Inflammatory macrophage treated with lipopolysaccharide for 4 hours (primary cell): ENCODE data around the gene PCF11.

Source experiments
- DNase-seq: peaks from one replicate; pipeline ENCODE4 v3.0.0-alpha.2; 2020

Gene PCF11

DNA sequence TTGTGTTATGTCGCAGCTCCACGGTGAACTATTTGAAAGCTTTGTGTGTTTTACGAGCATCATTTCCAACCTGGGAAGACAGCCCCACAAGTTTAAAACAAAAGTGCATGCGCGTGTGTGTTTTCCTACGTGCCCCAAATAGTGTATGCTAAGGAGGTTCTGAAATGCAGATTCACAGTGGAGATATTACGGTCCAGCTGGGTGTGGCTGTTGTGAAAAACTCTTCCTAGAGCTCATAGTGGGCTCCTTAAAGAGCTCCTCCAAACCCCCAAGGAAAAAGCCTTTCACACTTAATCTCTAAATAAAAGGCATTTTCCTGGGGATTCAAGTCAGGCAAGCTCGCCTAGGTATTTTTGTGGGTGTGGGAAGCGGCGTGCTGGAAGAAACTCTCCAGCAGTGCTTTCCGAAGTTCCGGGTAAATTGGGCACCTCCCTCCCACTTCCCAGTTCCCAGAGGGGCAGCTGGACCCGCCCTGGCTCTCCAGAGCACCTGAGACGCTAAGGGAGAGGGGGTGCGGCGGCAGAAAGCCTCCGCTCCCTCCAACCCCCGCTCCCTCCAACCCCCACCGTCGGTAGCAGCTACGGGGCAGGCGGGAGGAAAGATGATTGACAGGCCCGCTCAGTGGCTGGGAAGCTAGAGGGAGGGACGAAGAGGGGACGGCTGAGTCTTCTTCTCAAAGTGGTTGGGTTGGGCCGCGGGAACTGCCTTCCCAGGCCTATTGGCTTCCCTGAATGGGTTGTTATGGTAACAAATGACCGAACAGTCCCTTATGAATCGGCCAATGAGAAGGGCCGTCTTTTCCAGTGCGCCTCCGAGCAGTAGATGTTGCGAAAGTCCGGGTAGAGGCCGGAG is 561 bp upstream of the PCF11 start:
- peak; percentile 100 for DNase-seq

DNA sequence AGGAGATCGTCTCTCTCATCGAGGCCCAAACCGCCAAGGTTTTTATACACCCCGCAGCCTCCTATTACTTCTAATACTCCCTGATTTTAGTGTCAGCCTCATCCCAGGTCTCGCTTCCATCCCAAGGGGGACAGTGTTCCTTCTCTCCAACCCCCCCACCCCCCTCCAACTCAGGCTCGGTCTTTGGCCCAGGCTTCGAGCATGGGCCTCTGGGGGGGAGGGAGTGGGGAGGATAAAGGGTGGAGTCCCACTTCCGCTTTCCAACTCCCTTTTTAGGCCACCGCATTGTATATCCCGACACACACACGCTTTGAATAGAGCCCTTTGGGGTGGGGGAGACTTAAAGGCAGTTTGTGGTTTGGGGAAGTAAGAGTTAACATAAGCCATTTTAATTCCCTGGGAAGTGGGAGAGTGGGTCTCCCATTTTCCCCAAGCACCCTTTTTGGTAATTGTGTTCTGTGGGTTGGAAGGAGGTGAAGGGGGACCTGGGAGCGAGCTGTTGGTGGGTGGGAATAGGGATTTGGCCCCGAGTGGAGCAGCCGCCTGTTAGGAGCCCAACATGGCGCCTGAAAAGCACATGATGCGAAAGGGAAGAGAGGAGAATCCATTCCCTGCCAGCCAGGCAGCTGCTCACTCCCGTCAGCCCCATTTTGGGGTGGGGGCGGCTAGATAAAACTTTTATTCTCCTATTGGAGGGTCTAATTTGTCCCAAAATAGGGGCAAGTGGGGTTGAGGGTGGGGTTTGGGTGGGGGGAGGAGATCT is 844 bp downstream of the PCF11 start:
- peak; percentile 82 for DNase-seq

DNA sequence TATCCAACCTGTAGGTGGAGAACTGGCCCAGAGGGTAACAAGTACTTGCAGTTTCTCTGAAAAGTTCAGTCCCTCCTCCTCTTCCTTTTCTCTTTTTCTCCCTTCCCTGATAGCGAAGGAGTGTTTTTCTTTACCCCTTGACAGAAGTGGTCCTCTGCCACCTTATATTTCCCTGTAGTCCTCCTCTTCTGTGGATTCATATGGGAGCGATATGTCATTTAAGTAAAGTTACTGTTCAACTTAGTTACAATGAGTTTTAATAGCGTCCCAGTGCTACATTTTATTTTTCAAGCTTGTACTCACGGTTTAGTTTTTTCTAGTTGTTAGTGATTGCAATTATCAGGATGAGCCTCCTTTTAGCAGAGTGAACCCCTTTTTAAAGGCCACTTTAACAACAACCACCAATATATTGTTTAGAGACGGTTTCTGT is 1.4 kb downstream of the PCF11 start:
- DNase-seq = no peak

DNA sequence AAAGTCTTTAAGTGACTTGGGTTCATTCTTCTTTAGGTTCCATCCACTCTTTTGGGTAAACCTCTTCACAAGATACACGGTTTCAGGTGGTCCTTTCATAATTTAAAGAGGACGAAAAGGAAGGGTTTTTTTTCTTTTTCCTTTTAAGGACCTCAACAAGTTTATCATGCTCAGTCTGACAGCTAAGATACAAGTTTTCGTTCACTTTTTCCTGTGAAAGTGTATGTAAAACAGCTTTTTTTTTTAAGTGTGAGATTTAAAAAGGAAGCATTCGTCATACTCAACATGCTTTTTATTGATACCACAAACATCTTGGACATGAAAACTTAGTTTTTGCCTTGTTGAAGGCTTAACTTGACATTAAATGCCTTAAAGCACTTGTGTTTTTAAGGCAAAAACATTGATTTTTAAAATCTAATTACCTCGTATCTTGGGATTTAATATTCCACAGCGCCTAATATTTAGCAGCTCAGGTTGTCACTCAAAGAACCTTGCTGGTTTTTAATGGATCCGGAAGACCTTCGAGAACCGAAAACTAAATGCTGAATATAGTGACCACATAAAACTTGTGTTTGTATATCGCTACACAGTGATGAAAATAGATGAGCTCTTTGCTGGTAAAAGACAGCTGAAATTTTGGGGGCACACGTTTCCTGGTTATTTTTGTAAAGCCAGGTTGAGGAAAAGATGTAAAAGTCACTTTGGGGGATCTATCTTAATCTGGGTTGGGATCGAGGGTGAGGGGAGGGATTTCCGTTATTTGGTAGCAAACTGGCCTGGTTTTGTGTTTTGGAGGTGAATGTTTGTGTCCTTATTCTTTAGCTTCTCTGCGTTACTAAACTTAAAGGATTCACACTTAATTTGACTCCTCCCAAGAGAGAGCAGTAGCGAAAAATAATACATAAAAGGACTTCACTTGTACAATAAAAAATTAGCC is 2.3 kb downstream of the PCF11 start:
- no peak for DNase-seq

DNA sequence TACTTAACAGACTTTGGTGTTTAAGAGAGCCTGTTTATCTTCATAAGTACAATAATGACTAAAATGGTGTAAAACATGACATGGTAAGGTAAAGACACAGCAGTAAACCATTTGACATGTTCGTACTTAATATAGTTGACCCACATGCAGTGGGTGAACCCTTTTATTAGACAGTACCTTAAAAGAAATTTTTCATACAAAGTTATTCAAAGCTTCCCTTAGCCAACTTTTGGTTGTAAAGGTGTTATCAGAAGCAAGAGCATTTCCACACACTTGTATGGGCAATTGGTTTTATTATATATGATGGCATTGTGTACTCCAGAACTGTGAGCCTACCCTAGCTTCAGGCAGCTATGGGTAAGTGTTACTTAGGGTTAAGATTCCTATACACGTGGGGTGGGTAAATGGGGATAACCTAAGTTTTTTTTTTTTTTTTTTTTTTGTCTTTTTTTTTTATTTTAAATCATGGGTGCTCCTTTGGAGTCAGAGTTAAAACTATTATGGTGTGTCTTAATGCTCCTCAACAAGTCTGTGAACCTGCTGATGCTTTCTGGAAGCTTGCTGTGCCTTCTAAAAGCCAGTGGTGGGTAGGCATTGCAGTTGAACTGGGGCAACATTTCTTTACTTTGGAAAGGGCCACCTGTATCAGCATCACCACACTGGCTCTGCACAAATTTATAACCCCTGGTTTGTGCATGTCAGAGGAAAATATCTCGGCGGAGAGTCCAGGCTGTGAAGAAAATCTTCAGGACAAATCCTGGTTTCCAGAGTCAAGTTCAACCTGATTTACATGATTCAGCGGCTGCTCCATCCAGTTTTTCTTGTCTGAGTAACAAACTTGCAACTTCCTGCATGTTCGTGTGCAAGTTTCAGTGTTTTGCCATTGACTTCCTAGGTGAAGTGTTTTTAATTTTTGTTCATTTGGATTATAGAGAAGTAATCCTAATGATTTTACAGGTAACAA is 3.3 kb downstream of the PCF11 start:
- DNase-seq = peak; percentile 20

DNA sequence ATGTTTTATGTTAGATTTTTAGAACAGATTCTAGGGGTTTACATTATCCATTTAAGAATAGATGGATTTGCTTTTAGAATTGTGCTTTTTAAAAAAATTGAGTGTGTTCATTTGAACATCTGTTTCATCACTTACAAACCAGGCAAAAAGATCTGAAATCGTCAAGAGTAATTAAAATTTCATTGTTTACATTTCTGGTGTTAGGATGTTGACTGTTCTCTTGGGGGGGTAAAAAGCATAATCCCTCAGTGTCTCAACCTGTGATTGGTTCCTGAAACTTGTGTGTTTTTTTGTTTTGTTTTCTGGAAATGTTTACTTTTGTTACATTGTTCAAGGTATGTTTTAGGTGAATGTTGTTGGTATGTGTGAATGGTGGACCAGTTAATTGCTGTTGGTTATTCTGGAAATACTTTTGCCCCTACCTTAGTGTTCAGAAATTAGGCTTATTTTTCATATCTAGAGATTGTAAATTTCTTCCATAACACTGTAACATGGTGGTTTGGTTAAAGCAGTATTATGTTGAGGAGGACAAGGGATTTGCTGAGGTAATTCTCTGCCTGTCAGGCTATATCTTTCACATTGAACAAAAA is 4.8 kb downstream of the PCF11 start:
- no peak for DNase-seq

DNA sequence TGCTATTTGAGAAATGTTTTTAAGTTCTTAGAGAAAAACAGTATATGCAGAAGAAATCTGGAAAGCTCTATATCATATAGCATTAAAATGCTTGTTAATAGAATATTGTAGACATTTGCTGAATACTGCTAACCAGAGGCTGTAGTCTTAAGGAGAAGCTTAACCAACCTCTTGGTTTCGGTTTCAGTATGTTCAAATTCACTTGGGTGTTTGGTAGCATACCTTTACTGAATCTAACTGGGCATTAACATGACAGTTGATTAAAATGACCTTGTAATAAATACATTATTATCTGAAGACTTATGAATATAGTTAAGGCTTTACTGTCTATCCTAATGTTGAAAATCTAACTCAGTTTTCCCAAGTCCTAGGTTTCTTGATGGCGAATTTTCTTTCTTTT is 5.4 kb downstream of the PCF11 start:
- DNase-seq = peak; percentile 52

DNA sequence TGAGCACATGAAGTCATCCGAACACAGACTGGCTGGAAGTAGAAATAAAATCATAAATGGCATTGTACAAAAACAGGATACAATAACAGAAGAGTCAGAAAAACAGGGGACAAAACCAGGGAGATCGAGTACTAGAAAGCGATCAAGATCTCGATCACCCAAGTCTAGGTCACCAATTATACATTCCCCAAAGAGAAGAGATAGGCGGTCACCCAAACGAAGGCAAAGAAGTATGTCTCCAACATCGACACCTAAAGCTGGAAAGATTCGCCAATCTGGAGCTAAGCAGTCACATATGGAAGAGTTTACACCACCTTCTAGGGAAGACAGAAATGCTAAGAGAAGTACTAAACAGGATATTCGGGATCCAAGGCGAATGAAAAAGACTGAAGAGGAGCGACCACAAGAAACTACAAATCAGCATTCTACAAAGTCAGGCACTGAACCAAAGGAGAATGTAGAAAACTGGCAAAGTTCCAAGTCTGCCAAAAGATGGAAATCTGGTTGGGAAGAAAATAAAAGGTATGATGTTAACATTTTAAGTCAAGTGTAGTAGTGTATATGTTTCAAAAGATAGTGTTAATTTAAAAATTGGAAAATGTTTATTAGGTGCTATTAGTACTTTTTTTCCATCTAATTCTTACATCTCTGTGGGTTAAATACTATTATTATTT is 9.4 kb downstream of the PCF11 start:
- no peak for DNase-seq

DNA sequence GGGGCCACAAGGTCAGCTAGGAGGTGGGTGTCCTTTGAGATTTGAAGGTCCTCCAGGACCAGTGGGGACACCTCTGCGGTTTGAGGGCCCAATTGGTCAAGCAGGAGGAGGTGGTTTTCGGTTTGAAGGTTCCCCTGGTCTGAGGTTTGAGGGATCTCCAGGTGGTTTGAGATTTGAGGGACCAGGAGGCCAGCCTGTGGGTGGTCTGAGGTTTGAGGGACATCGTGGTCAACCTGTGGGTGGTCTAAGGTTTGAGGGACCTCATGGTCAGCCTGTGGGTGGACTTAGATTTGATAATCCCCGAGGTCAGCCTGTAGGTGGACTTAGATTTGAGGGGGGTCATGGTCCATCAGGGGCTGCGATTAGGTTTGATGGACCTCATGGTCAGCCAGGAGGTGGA is 11.8 kb downstream of the PCF11 start:
- DNase-seq = no peak

DNA sequence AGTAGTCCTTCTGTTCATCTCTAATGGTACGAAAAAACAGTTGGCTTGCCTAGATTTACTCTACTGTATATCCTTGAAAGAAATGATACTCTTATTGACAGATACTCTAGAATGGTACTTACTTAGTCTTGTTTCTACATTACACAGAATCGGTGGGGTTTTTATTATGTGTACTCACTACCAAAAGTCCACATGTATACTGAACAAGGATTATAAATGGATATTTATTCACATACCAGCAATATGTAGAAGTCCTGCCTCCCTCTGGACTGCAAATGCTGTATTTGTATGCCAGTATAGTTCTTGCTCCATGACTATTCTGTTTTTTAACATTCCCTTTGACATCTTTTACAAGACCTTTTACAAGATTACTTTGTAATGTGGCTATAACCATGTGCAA is 13.9 kb downstream of the PCF11 start:
- no peak for DNase-seq

DNA sequence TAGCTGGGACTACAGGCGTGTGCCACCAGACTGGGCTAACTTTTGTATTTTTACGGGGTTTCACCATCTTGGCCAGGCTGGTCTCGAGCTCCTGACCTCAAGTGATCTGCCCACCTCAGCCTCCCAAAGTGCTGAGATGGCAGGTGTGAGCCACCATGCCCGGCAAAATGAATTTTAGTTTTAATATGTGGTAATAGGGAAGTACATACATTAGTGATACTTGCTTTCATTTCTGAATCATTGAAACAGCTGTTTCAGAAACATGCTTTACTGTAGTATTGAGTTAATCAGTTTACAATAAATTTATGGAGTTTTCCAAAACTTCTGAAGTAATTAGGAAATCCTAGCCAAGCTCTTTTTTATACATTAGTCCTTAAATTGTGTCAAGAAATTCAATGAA is 15.6 kb downstream of the PCF11 start:
- peak; percentile 43 for DNase-seq

DNA sequence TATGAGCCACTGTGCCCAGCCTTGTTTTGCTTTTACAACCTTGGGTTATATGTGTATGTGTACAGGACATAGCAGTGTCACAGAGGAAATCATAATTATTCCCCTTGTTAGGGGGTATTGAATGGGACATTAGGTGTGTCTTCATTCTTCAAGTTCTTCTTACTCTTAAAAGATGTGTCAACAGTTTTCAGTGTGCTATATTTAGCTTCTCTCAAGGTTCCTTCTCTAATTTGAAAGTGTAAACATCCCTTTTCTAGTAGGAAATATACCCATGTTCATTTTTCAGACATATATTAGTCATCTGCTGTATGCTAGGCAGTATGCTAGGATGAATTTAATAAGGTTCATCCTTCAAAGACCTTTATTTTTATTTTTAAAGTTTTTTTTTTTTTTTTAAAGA is 17.1 kb downstream of the PCF11 start:
- peak; percentile 47 for DNase-seq

DNA sequence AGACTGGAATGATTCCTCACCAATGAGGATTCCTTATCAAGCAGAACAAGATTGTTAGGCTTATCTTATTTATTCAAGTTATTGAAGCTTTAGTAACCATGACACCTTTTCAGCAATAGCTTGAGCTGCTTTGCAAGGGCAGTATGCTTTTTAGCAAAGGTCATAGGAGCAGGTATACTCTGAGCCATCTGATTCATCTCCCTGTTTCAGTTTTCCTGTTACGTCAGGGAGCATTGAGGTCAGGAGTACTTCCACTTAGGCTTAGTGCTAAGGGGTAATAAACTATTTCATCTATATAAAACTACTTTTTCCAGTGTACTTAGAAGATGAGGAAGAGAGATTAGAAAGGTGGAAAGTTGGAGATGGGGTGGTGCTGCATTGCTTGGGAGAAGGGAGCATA is 18.9 kb downstream of the PCF11 start:
- DNase-seq = no peak

DNA sequence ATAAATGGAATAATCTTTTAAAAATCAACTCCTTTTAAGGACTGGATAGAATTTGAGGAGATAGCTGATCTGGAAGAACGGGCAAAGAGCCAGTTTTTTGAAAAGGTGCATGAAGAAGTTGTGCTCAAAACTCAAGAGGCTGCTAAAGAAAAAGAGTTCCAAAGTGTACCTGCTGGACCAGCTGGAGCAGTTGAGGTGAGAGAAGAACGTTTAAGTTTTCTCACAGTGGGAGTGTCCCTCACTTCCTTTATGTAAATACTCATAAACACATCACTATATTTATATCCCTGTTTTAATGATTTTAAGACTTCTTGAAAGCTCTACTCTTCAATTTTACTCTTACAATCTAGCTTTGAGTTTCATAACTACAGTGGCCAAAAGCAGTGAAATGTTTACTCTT is 24.9 kb downstream of the PCF11 start:
- no peak for DNase-seq

DNA sequence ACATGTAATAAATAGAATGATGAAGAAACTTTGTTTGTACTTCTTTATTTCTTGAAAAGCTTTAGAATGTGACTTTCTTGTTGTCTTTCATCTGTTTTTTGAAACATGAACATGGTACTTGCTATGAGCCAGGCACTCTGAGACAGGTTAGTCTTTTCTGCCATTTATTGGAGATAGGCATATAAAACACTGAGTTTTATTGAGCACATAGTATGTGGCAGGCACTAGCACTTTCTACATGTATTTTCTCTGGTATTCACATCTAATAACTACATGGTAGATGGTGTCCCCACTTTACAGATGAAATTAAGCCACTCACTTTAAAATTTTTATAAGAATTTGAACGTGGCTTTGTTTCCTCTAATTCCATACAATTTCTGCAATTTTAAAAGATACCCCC is 28.8 kb downstream of the PCF11 start:
- no peak for DNase-seq

DNA sequence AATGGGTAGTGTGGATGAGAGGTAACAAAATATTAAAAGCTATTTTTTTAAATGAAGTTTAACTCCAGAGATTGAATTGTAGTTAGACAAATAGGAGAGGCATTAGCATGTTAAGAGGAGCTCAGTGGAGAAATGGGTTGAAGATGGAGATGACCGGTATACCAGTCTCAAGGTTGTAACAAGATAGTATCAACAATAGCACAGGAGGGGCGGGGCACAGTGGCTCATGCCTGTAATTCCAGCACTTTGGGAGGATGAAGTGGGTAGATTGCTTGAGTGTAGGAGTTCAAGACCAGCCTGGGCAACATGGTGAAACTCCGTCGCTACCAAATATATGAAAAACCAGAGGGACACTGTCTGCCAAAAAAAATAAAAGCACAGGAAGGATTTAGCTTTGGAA is 30.5 kb downstream of the PCF11 start:
- DNase-seq = no peak

DNA sequence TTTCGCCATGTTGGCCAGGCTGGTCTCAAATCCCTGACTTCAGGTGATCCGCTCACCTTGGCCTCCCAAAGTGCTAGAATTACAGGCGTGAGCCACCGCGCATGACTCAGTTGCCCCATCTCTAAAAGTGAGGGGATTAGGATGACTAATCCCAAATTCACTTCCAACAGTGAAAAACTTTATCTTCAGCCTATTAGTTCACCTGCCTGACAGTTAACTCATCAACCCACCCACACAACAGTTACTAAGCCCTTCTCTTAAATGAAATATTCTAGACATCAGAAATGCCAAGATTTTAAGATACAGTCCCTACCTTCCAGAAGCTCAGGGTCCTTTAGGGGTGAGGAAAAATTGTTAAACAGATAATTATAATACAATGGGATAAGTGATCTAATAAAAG is 34.6 kb downstream of the PCF11 start:
- no peak for DNase-seq

DNA sequence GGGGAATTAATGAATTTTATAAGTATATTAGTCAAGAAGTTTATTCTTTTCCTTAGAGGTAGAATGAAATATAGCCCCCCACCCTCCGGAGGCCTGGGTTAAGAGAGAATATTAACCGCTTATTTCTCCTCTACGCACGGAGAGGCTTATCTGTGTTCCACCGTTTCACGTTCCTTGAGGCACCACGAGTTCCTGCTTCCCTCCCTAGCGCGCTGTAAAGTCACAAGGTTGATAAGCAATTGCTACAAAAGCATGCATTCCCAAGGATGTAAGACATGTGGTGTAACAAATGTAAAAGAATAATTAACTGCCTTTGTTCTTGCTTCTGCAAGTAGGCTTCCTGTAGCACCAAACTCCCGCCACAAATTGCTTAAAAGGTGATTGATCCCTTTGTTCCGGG is 35.1 kb downstream of the PCF11 start:
- no peak for DNase-seq

DNA sequence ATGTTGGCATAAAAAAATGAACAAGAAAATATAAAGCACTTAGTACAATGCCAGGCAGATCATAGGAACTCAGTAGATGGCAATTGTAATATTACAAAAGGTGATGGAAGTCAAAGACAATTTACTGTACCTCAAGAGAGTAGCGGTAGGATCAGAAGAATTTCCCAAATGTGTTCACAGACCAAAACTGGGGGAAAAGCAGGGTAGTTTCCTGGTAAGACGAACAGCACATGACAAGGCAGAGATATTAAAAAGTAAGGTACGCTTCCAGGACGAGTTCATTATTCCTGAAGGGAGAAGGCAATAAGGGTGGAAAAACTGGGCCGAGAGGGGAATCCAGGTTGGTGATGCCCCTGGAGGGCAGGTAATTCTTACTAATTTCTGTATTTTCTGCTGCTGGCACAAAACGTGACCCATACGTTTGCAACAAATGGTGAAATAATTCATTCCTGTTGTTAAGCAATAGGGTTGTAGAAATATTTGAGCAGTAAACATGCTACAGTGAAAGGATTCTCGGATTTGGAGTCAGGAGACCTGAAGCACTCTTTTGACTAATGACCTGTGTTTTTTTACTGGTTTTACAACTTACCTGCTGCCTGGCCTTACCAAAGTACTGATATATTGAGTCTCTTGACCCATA is 35.8 kb downstream of the PCF11 start:
- peak; percentile 39 for DNase-seq
